SK-N-SH treated with all-trans-retinoic acid at 6 μM for 48 hours (cell line): Measurements from ENCODE around the gene SMIM14.
"Not testable (repeated sequence)": the region's sequence is repeated elsewhere in the genome, so short reads cannot be mapped to it uniquely, and the experiment has no call there.

Experiments used
- ESRRG ChIP-seq: fragments of 250-450 bp; sonication (Bioruptor Pico); IDR thresholded peaks from 2 replicates; pipeline ENCODE4 v1.6.1; 2021; ENCODE audit warnings: mild to moderate bottlenecking
- PATZ1 ChIP-seq: fragments of 250-450 bp; sonication (Bioruptor Pico); IDR thresholded peaks from 2 replicates; pipeline ENCODE4 v1.8.0; 2020; ENCODE audit warnings: mild to moderate bottlenecking, moderate library complexity, borderline replicate concordance
- RARB ChIP-seq: fragments of 250-450 bp; sonication (Bioruptor Pico); IDR thresholded peaks from 2 replicates; pipeline ENCODE4 v1.8.0; 2021; ENCODE audit warnings: mild to moderate bottlenecking, moderate library complexity
- ZFP30 ChIP-seq: fragments of 450-650 bp; formaldehyde crosslinking; IDR thresholded peaks from 2 replicates; pipeline ENCODE4 v1.5.0; 2022; ENCODE audit warnings: mild to moderate bottlenecking, moderate library complexity

DNA sequence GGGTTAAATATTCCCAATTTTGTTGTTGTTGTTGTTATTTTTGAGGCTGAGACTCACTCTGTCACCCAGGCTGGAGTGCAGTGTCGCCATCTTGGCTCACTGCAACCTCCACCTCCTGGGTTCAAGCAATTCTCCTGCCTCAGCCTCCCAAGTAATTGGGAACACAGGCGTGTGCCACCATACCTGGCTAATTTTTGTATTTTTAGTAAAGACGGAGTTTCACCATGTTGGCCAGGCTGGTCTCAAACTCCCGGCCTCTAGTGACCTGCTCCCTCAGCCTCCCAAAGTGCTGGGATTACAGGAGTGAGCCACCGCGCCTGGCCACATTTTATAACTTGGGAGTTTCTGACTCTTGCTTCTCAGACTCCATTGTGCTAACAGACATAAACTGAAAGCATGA, 22.6 kb downstream of the SMIM14 start:
- TF ChIP-seq ESRRG (CRISPR knock-in tag); PATZ1; RARB (CRISPR knock-in tag); ZFP30 (CRISPR knock-in tag): not testable (repeated sequence)
